RWPE2 (cell line): ENCODE results near the gene CD99.

Experiments used
- ATAC-seq: fragments of 200-7000 bp; cut with Tn5 transposase; 3 replicates; pipeline ENCODE4 v1.9.1; 2021; ENCODE audit warnings: low read depth
- DNase-seq: peaks from one replicate; pipeline ENCODE4 v3.0.0-alpha.2; 2020; ENCODE audit warnings: low spot score
- H3K27ac ChIP-seq: fragments of 450-650 bp; 2 replicates; pipeline ENCODE4 v1.5.1; 2017; ENCODE audit warnings: mild to moderate bottlenecking; ENCODE audit not compliant: poor library complexity, severe bottlenecking
- H3K27me3 ChIP-seq: fragments of 250-450 bp; sonication (Bioruptor Pico); 2 replicates; pipeline ENCODE4 v1.5.1; 2021; ENCODE audit warnings: mild to moderate bottlenecking, moderate library complexity; ENCODE audit not compliant: insufficient read depth, poor library complexity, severe bottlenecking
- H3K36me3 ChIP-seq: fragments of 250-450 bp; sonication (Bioruptor Pico); 2 replicates; pipeline ENCODE4 v1.5.1; 2020; ENCODE audit warnings: low read depth, mild to moderate bottlenecking, moderate library complexity
- H3K4me1 ChIP-seq: fragments of 250-450 bp; sonication (Bioruptor Pico); 2 replicates; pipeline ENCODE4 v1.5.1; 2021; ENCODE audit warnings: mild to moderate bottlenecking, moderate library complexity; ENCODE audit not compliant: insufficient read depth, poor library complexity, severe bottlenecking
- H3K4me3 ChIP-seq: fragments of 250-450 bp; sonication (Bioruptor Pico); 2 replicates; pipeline ENCODE4 v1.5.1; 2021; ENCODE audit warnings: mild to moderate bottlenecking, moderate library complexity; ENCODE audit not compliant: severe bottlenecking
- H3K9me3 ChIP-seq: fragments of 250-450 bp; sonication (Bioruptor Pico); 2 replicates; pipeline ENCODE4 v1.5.1; 2021; ENCODE audit warnings: mild to moderate bottlenecking, moderate library complexity; ENCODE audit not compliant: severe bottlenecking
- TF ChIP-seq, protein P1 (sequence below): fragments of 450-650 bp; IDR thresholded peaks from one replicate; pipeline ENCODE4 v1.5.1; 2017; ENCODE audit warnings: mild to moderate bottlenecking, moderate library complexity; ENCODE audit not compliant: poor library complexity, severe bottlenecking

CD99 gene, protein sequence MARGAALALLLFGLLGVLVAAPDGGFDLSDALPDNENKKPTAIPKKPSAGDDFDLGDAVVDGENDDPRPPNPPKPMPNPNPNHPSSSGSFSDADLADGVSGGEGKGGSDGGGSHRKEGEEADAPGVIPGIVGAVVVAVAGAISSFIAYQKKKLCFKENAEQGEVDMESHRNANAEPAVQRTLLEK

DNA sequence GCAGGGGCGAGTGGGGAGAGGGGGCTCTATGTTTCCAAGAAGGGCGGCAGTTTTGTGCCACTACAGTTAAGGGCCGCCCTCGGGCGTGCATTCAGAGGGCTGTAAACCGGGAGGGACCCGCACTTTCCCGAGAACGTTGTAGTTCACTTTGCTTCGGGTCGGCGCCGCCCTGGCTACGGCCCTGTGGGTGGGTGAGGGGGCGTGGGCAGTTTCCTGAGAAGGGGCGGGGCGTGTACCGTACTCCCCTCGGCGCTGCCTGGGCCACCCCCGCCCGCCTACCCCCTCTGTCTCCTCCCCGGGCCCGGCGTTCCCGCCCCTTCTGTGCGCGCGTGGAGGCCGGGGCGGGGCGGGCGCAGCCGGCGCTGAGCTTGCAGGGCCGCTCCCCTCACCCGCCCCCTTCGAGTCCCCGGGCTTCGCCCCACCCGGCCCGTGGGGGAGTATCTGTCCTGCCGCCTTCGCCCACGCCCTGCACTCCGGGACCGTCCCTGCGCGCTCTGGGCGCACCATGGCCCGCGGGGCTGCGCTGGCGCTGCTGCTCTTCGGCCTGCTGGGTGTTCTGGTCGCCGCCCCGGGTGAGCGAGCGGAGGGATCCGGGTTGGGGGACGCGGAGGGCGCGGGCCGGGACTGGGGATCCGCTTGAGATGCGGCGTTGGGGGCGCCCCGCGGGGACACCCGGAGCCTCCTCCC, at the start of gene CD99:
TSS of gene CD99 (plus strand) at position 440 of the 687 bp plus-strand sequence. CDS start at position 506, 66 bp downstream.
- DNase-seq: peak; percentile 93
- H3K27ac ChIP-seq: peak within 1 kb of the TSS; percentile 56
- H3K9me3 ChIP-seq: no peaks in the 10 kb centered on the region
- no peaks in the 10 kb centered on the region for H3K27me3 ChIP-seq
- ATAC-seq: peak; percentile 92
- H3K4me1 ChIP-seq: peaks cover 18% of the 10 kb centered on the region
- TF ChIP-seq, protein P1, sequence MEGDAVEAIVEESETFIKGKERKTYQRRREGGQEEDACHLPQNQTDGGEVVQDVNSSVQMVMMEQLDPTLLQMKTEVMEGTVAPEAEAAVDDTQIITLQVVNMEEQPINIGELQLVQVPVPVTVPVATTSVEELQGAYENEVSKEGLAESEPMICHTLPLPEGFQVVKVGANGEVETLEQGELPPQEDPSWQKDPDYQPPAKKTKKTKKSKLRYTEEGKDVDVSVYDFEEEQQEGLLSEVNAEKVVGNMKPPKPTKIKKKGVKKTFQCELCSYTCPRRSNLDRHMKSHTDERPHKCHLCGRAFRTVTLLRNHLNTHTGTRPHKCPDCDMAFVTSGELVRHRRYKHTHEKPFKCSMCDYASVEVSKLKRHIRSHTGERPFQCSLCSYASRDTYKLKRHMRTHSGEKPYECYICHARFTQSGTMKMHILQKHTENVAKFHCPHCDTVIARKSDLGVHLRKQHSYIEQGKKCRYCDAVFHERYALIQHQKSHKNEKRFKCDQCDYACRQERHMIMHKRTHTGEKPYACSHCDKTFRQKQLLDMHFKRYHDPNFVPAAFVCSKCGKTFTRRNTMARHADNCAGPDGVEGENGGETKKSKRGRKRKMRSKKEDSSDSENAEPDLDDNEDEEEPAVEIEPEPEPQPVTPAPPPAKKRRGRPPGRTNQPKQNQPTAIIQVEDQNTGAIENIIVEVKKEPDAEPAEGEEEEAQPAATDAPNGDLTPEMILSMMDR: peak; percentile 13
- peaks cover 9% of the 10 kb centered on the region for H3K36me3 ChIP-seq
- peak within 1 kb of the TSS; percentile 92 for H3K4me3 ChIP-seq

DNA sequence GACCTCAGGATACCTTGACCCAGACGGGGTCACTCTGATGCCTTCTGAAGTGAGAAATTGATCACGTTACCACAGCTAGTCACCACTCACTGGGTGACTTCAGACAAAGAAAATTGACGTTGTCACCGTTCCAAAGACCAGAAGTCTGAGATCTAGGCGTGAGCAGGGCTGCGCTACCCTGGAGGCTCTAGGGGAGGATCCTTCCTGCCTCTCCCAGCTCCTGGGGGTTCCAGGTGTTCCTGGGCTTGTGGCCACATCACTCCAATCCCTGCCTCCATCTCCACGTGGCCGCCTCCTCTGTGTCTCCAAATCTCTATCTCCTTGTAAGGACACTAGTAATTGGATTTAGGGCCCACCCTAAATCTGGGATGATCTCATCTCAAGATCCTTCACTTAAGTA, 48.9 kb upstream of the CD99 start:
- TF ChIP-seq, protein P1: no peak
- Histone ChIP-seq H3K4me3 (no peak overlapping the region), H3K4me1 (no peaks in the 10 kb centered on the region), H3K27me3 (no peaks in the 10 kb centered on the region), H3K36me3 (no peaks in the 10 kb centered on the region), H3K9me3 (no peaks in the 10 kb centered on the region), H3K27ac (no peak overlapping the region)
- no peak for DNase-seq
- ATAC-seq: no peak

DNA sequence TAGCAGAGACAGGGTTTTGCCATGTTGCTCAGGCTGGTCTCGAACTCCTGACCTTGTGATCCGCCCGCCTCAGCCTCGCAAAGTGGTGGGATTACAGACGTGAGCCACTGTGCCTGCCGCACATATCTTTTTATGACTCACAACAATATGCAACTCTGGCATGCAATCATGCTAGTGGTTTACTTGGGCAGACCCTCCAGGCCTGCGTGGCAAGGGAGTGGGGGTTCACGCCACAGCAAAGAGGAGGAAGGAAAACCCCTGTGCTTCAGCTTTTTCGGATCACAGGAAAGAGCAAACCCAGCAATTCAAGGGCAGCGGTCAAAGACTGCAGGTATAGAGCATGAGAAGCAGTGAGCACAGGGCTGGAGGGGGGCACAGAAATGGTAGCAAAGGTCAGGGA, 48.3 kb upstream of the CD99 start:
- TF ChIP-seq, protein P1: no peak
- Histone ChIP-seq H3K36me3 (no peaks in the 10 kb centered on the region), H3K27me3 (no peaks in the 10 kb centered on the region), H3K27ac (no peak overlapping the region), H3K9me3 (no peaks in the 10 kb centered on the region), H3K4me3 (no peak overlapping the region), H3K4me1 (no peaks in the 10 kb centered on the region)
- DNase-seq: no peak
- ATAC-seq: no peak

DNA sequence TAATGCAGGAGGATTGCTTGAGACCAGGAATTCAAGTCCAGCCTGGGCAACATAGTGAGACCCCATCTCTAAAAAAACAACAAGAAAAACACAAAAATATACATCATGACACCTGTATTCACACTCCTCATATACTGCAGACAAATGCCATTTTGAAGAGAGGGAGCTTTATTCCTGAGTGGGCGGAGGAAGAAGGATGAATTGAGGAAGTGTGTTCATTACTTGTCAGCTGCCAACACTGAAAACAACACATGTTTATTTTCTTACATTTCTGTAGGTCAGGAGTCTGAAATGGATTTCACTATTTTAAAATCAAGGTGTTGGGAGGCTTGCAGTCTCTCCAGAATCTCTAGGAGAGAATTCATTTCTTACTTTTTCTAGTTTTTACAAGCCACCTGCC, 47.2 kb upstream of the CD99 start:
- no peaks in the 10 kb centered on the region for H3K9me3 ChIP-seq
- no peak overlapping the region for H3K27ac ChIP-seq
- H3K27me3 ChIP-seq: no peaks in the 10 kb centered on the region
- TF ChIP-seq, protein P1: no peak
- H3K4me3 ChIP-seq: no peak overlapping the region
- DNase-seq: no peak
- H3K4me1 ChIP-seq: no peaks in the 10 kb centered on the region
- no peak for ATAC-seq
- H3K36me3 ChIP-seq: no peaks in the 10 kb centered on the region

DNA sequence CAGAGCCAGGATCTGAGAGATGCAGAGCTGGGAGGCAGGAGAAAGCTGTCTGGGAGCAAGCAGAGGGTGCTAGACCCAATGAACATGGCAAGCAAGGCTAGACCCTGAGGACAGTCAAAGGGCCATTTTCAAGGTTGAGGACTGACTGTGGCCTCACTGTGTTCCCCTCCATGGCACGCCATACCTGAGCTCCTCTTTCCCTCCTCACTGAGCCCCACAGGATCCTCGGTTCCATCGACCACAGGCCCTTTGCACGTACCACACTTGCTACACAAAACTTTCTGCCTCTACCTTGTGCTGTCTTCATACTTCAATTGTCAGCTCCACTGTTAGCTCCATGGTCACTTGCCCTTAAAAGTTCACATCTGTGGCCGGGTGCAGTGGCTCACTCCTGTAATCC, 45.5 kb upstream of the CD99 start:
- Histone ChIP-seq H3K4me1 (no peaks in the 10 kb centered on the region), H3K9me3 (no peaks in the 10 kb centered on the region), H3K27ac (no peak overlapping the region), H3K27me3 (no peaks in the 10 kb centered on the region), H3K36me3 (no peaks in the 10 kb centered on the region), H3K4me3 (no peak overlapping the region)
- DNase-seq (no peak), ATAC-seq (no peak)
- TF ChIP-seq, protein P1: no peak
